ENCODE results near the gene TAS2R39.
"Not testable (repeated sequence)": the region's sequence is repeated elsewhere in the genome, so short reads cannot be mapped to it uniquely, and the experiment has no call there.

The TAS2R39 gene

GRCh38 chr7:143183024-143183423 is at the start of gene TAS2R39:
TAS2R39 (plus strand) TSS chr7:143183419; CDS start chr7:143183419, 0 bp downstream.
- DNase-seq (ENCODE audit: low read depth in 2 of 2), result no peak

- no peak for DNase-seq (ENCODE audit: low read depth in 2 of 2)
These were observed 36.1 kb upstream of the TAS2R39 start for GRCh38 chr7:143147070-143147469.

DNA sequence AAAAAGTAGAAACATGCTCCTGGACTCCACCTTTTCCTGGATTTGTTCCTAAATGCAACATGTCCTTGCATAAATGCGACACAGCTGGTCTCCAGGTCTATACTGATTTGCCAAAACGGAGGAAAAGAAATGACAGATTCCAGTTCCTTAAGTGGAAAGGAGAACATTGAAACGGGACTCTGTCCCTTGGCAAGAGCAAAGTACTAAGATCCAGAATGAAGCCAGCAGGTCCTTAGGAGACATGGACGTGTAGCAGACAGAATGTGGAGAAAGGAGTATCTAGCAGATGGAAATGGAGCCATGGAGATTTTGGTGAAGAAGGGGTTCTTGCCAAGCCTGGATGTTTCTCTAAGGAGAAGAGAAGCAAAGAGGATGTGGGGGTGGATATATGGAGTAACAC is 35.2 kb upstream of the TAS2R39 start:
- no peak for DNase-seq (ENCODE audit: low read depth in 2 of 2)

DNA sequence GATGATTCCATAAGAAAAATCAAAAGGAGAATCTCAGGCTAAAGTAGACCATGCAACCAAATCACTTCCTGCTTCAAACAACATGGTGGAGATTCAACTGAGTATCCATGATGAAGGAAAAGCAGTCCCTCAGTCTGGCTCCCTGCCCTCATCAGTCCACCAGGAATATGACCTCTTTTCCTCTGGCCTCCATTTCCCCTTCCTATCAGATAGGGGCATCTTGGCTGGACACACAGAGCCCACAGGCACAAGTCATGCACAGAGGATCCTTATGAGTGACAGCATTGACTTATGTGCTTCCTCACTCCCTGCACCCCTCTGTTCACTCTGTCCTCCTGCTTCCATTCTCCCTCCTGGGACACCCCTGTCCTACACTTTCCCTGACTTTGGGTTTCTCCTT is 34.6 kb upstream of the TAS2R39 start:
- no peak for DNase-seq (ENCODE audit: low read depth in 2 of 2)

GRCh38 chr7:143150696-143151095 is 32.5 kb upstream of the TAS2R39 start:
- DNase-seq (ENCODE audit: low read depth in 2 of 2), result not testable (repeated sequence)

GRCh38 chr7:143158617-143159016 is 24.6 kb upstream of the TAS2R39 start:
- DNase-seq (ENCODE audit: low read depth in 2 of 2), result not testable (repeated sequence)

- no peak for DNase-seq (ENCODE audit: low read depth in 2 of 2)
These were observed 11.5 kb upstream of the TAS2R39 start for GRCh38 chr7:143171697-143172096.

DNA sequence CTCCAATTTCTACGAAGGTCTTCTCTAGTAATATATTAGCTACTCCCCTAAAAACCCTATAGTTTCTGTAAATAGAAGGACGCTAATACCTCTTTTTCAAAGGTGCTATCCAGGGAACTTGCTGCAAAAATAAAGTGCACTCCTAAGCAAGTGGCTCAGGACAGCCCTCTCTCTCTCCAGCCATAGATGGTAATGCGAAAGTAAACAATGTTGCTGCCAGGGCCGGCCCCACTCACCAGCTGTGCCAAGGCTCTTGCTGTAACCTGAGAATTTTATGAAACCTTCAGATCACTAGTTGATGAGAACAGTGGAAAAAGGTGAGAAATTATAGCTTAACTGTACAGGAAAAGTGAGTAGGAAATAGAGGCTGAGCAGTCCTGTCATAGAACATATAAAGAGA is 10.9 kb upstream of the TAS2R39 start:
- no peak for DNase-seq (ENCODE audit: low read depth in 2 of 2)

DNA sequence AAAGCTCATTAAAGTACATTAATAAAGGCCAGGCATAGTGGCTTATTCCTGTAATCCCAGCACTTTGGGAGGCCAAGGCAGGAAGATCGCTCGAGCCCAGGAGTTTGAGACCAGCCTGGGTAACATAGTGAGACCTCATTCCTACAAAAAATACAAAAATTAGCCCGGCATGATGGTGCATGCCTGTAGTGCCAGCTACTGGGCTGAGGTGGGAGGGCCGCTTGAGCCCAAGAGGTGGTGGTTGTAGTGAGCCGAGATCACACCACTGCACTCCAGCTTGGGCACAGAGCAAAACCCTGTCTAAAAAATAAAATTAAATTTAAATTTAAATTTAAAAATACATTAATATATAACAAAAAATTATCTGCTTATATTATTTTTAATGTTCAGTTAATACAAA is 7.1 kb upstream of the TAS2R39 start:
- DNase-seq (ENCODE audit: low read depth in 2 of 2), result no peak

- DNase-seq (ENCODE audit: low read depth in 2 of 2), result no peak
These were observed 5.7 kb upstream of the TAS2R39 start for GRCh38 chr7:143177374-143178119.

GRCh38 chr7:143180771-143181170 is 2.4 kb upstream of the TAS2R39 start:
- not testable (repeated sequence) for DNase-seq (ENCODE audit: low read depth in 2 of 2)

GRCh38 chr7:143181349-143181748 is 1.9 kb upstream of the TAS2R39 start:
- no peak for DNase-seq (ENCODE audit: low read depth in 2 of 2)

DNA sequence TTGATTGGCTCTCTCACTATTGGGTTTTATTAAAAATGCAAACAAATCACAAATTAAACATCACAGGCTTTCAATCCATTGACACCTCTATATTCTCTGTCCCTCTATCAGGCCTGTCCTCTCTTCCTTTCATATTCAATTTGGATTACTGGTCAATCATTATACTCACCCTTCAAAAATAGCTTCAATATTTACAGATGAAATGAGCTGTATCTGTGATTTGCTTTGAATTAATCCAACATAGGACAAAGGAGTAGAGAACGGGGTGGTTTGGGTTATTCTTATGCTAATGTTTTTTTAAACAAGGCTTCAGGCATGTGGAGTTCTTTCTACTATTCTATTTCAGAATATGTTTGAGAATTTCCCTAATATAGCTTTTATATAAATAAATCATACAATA is 2.3 kb downstream of the TAS2R39 start:
- no peak for DNase-seq (ENCODE audit: low read depth in 2 of 2)

DNA sequence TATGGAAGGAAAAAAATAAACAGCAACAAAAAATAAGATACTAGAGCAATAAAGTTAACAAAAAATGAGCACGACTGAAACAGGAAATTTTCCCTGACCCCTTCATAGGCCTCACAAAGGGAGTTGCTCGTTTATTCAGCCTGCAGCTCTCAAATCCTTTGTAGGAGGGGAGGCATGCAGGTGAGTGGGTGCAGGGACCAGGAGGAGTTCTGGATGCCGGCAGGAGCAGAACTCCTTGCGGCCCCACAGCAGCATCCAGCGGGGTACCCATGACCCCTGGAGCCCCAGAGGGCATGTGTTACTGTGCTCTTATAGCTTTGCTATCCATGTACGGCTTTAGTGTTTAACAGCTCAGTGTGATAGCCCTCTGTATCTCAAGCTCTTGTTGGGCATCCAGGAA is 5.8 kb downstream of the TAS2R39 start:
- no peak for DNase-seq (ENCODE audit: low read depth in 2 of 2)

- no peak for DNase-seq (ENCODE audit: low read depth in 2 of 2)
These were observed 10.7 kb downstream of the TAS2R39 start for GRCh38 chr7:143193880-143194279.

DNA sequence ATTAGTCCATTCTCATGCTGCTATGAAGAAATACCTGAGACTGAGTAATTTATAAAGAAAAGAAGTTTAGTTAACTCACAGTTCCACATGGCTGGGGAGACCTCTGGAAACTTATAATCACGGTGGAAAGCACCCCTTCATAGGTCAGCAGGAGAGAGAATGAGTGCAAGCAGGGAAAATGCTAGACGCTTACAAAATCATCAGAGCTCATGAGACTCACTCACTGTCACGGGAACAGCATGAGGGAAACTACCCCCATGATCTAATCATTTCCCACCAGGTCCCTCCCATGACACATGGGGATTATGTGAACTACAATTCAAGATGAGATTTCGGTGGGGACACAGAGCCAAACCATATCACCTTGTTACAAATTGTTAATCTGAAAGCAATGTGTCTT is 15.8 kb downstream of the TAS2R39 start:
- DNase-seq (ENCODE audit: low read depth in 2 of 2), result no peak

GRCh38 chr7:143202161-143202560 is 18.9 kb downstream of the TAS2R39 start:
- no peak for DNase-seq (ENCODE audit: low read depth in 2 of 2)

DNA sequence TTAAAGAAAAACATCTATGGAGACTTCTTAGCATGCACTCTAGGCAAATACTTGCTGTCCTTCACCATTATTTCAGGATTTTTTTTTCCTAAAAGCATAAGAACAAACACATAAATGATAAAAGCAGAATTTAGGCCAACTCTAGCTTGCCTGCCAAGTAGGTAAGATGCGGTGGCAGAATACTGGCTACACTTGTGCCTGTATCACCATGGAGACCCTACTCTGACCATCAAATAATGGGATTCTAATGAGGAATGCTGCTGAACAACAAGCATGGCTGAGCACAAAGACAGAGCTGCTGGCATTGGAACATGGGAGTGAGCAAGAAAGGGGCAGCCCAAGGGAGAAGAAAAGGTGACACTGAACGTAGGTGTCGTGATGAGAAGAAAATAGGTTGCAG is 20.2 kb downstream of the TAS2R39 start:
- DNase-seq (ENCODE audit: low read depth in 2 of 2), result no peak

DNA sequence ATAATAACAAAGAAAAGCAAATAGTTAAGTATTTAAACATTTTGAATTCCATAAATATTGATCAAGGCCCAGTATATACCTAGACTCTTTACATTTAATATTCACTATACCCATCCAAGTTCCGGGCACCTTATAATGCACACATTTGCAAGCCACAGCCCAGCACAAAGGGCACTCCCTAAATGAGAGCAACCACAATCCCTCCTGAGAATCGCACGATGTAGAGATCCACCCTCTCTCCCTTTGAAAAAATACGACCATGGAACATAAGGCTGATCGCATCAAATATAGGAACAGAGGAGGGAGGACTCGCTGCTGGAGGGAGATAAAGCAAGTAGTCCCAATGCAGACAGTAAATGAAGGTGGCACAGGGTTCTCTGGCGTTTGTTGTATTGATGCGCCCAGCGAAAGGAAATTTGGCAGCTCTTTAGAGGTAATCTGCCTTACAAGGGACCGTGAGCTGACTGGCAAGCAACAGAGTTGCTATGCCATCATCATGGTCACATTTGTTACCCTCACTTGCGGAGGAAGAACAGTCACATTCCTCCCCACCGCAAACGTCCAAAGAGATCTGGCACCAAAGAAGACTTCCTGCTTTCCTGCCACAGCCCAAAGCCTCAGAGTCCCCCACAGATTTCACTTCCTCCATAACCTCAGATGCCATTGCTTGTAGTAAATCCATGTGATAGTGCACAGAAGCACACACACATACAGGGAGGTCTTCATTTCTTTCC is 22.5 kb downstream of the TAS2R39 start:
- DNase-seq (ENCODE audit: low read depth in 2 of 2), result no peak

GRCh38 chr7:143210541-143210940 is 27.3 kb downstream of the TAS2R39 start:
- no peak for DNase-seq (ENCODE audit: low read depth in 2 of 2)

DNA sequence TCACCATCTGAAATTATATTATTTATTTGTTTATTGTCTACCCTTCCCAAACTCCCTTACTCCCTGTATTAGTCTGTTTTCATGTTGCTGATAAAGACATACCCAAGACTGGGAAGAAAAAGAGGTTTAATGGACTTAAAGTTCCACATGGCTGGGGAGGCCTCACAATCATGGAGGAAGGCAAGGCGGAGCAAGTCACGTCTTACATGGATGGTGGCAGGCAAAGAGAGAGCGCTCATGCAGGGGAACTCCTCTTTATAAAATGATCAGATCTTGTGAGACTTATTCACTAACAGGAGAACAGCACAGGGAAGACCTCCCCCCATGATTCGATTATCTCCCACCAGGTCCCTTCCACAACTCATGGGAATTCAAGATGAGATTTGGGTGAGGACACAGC is 30.3 kb downstream of the TAS2R39 start:
- DNase-seq (ENCODE audit: low read depth in 2 of 2), result not testable (repeated sequence)

GRCh38 chr7:143214789-143215679 is 31.8 kb downstream of the TAS2R39 start:
- peak in 1 of 2 donors; percentile 15 for DNase-seq (ENCODE audit: low read depth in 2 of 2)
